HepG2 (cell line): ENCODE results near the gene GRB2. TPM values are rescaled to one million over a fixed set of nuclear protein-coding genes. Genes with fewer than 3 reads are reported as not detected.
A peak's percentile ranks its signal among the peaks of the same experiment; 100 is the strongest.

Experiments
- ARID5B ChIP-seq: IDR thresholded peaks from 2 replicates; pipeline ENCODE4 v1.4.0; 2020; ENCODE audit warnings: mild to moderate bottlenecking, missing genetic modification reagents
- CHCHD3 ChIP-seq: sonication (generic); formaldehyde crosslinking; IDR thresholded peaks from 2 replicates; pipeline ENCODE4 v1.8.0; 2022; ENCODE audit warnings: mild to moderate bottlenecking, missing genetic modification reagents, moderate library complexity
- HIC2 ChIP-seq: sonication (generic); formaldehyde crosslinking; IDR thresholded peaks from 2 replicates; pipeline ENCODE4 v1.9.0; 2022; ENCODE audit warnings: low read depth, missing genetic modification reagents
- JUN ChIP-seq: sonication (generic); formaldehyde crosslinking; IDR thresholded peaks from 2 replicates; pipeline ENCODE4 v1.4.0; 2020; ENCODE audit warnings: mild to moderate bottlenecking, missing genetic modification reagents
- KLF6 ChIP-seq: IDR thresholded peaks from 2 replicates; pipeline ENCODE4 v1.8.0; 2016; ENCODE audit warnings: missing biosample characterization, missing genetic modification reagents
- NKX3-1 ChIP-seq: sonication (generic); formaldehyde crosslinking; IDR thresholded peaks from 2 replicates; pipeline ENCODE4 v1.5.0; 2020; ENCODE audit warnings: missing genetic modification reagents
- POLR2A ChIP-seq, 2 experiments: IDR thresholded peaks; 2 replicates each; pipeline ENCODE4 v1.6.1; 2011; ENCODE audit warnings: low read depth in 2 of 2, low read length in 2 of 2, mild to moderate bottlenecking in 1 of 2, moderate library complexity in 1 of 2; ENCODE audit not compliant: insufficient read depth in 1 of 2
- RFX5 ChIP-seq: IDR thresholded peaks from 2 replicates; pipeline ENCODE4 v1.6.1; 2011; ENCODE audit warnings: low read depth, low read length, improper control_type of control experiment
- SMC3 ChIP-seq: IDR thresholded peaks from 2 replicates; pipeline ENCODE4 v1.6.1; 2011; ENCODE audit warnings: low read length, improper control_type of control experiment
- ZC3H13 ChIP-seq: sonication (generic); formaldehyde crosslinking; IDR thresholded peaks from 2 replicates; pipeline ENCODE4 v1.8.1; 2023; ENCODE audit warnings: mild to moderate bottlenecking, missing genetic modification reagents, moderate library complexity
- ZNF136 ChIP-seq: sonication (generic); formaldehyde crosslinking; IDR thresholded peaks from 2 replicates; pipeline ENCODE4 v1.8.1; 2022; ENCODE audit warnings: low read depth, mild to moderate bottlenecking, moderate library complexity, missing genetic modification reagents
- ZNF326 ChIP-seq: sonication (generic); formaldehyde crosslinking; IDR thresholded peaks from 2 replicates; pipeline ENCODE4 v1.4.0; 2020; ENCODE audit warnings: missing genetic modification reagents, borderline replicate concordance
- ZNF567 ChIP-seq: sonication (generic); formaldehyde crosslinking; IDR thresholded peaks from 2 replicates; pipeline ENCODE4 v1.8.1; 2023; ENCODE audit warnings: mild to moderate bottlenecking, missing genetic modification reagents, borderline replicate concordance
- ZNF674 ChIP-seq: sonication (generic); formaldehyde crosslinking; IDR thresholded peaks from 2 replicates; pipeline ENCODE4 v1.5.0; 2020; ENCODE audit warnings: low read depth, mild to moderate bottlenecking, missing genetic modification reagents
- ZNF839 ChIP-seq: sonication (generic); formaldehyde crosslinking; IDR thresholded peaks from 2 replicates; pipeline ENCODE4 v1.4.0; 2020; ENCODE audit warnings: missing genetic modification reagents, mild to moderate bottlenecking, borderline replicate concordance
- ZSCAN22 ChIP-seq: sonication (generic); formaldehyde crosslinking; IDR thresholded peaks from 2 replicates; pipeline ENCODE4 v1.4.0; 2020; ENCODE audit warnings: mild to moderate bottlenecking, missing genetic modification reagents
- polyA plus RNA-seq, 8 experiments: library from polyadenylated mRNA; depleted of rRNA in 3 of 8; stranded (reverse) in 7 of 8; unstranded in 1 of 8; fragments of >200 nt; fragmentation: Illumina TruSeq in 4 of 8; extraction: Trizol in 4 of 8; gene quantifications; 2 replicates each; pipeline versions ENCODE4 v1.2.1 to v1.2.3, GENCODE V29; 2011 to 2016; ENCODE audit warnings: low read depth in 4 of 8, missing spikeins in 1 of 8, mixed read lengths in 1 of 8; ENCODE audit not compliant: insufficient read depth in 1 of 8
- total RNA-seq, 5 experiments: library from RNA; depleted of rRNA; stranded (reverse); fragments of >200 nt; fragmentation: Illumina TruSeq; extraction: Trizol; gene quantifications; 2 replicates each; pipeline ENCODE4 v1.2.3, GENCODE V29; 2016; ENCODE audit warnings: low read depth in 1 of 5
- TF ChIP-seq, protein P1 (sequence below): sonication (generic); formaldehyde crosslinking; IDR thresholded peaks from 2 replicates; pipeline ENCODE4 v1.5.0; 2020; ENCODE audit warnings: missing genetic modification reagents, mild to moderate bottlenecking, borderline replicate concordance
- TF ChIP-seq, protein P2 (sequence below): sonication (generic); formaldehyde crosslinking; IDR thresholded peaks from 2 replicates; pipeline ENCODE4 v1.8.0; 2022; ENCODE audit warnings: mild to moderate bottlenecking, missing genetic modification reagents, moderate library complexity
- TF ChIP-seq, protein P3 (sequence below): sonication (generic); formaldehyde crosslinking; IDR thresholded peaks from 2 replicates; pipeline ENCODE4 v1.4.0; 2020; ENCODE audit warnings: low read depth, mild to moderate bottlenecking, missing genetic modification reagents

Gene GRB2
- total and polyA plus RNA-seq, 2 of the 13 experiments (the other 11 are each of a cell fraction or from before 2014, with no cell fraction given), result 84.6 to 92.3 TPM

DNA sequence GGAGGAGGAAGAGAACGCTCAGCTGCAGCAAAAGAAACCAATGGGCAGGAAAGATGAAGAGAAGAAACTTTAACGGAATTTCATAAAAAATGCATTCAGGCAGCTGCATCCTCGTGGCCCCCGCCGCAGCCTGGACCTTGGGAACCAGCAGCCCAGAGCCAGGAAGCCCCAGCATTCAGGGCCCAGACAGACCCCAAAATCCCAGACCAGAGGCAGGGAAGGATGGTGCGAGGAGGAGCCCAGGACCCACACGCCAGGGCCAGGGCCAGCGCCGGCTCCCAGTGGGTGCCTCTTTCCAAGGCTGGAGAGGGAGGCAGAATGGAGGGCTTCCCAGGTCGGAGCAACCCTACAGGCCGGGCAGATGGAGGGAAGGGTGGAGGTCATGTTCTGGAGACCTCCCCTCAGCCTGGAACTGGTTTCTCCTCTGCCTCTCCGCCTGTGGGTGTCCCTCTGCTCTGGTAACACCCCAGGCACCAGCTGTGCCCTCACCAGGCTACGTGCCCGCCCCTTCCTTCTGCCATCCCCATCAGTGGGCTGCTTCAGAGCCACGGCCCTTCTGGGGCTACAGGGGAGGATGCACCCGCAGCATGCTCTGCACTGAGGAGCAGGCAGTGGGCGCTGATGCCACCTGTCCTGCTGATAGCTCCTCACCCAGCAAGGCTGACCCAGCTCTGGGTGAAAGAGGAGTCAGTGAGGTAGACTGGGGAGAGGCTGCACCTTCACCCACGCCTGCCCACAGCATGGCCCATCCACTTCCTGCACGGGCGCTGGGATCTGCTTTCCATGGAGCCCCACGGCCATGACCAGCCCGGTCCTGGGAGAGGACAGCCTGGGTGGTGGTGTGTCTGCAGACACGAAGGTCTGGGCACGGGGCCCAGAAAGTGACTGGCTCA is 133.3 kb downstream of the GRB2 start (continued):
- TF ChIP-seq, protein P1, sequence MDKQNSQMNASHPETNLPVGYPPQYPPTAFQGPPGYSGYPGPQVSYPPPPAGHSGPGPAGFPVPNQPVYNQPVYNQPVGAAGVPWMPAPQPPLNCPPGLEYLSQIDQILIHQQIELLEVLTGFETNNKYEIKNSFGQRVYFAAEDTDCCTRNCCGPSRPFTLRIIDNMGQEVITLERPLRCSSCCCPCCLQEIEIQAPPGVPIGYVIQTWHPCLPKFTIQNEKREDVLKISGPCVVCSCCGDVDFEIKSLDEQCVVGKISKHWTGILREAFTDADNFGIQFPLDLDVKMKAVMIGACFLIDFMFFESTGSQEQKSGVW, result no peak
- TF ChIP-seq ZNF136 (CRISPR knock-in tag) (no peak), ZNF567 (no peak), JUN (CRISPR knock-in tag) (0 out of 2 replicates have a peak, but pooled peaks have one; percentile 29), CHCHD3 (CRISPR knock-in tag) (0 out of 2 replicates have a peak, but pooled peaks have one; percentile 29), ZC3H13 (CRISPR knock-in tag) (peak; percentile 94), ZNF674 (CRISPR knock-in tag) (no peak), ARID5B (CRISPR knock-in tag) (no peak), ZNF326 (no peak), HIC2 (CRISPR knock-in tag) (peak; percentile 46; the same call in 1 of the 2 replicates), POLR2A (IDR thresholded peaks at IDR 0.05; ENCODE audit: insufficient read depth in 1 of 2, low read depth in 2 of 2, low read length in 2 of 2) (peak in 1 of 2 experiments; percentile 62; a peak in 2 of 4 replicates), ZNF839 (CRISPR knock-in tag) (peak; percentile 11; the same call in 1 of the 2 replicates), RFX5 (no peak), ZSCAN22 (CRISPR knock-in tag) (no peak), NKX3-1 (CRISPR knock-in tag) (no peak; the same call in 1 of the 2 replicates), SMC3 (no peak), KLF6 (CRISPR knock-in tag) (no peak)
- TF ChIP-seq, protein P2, sequence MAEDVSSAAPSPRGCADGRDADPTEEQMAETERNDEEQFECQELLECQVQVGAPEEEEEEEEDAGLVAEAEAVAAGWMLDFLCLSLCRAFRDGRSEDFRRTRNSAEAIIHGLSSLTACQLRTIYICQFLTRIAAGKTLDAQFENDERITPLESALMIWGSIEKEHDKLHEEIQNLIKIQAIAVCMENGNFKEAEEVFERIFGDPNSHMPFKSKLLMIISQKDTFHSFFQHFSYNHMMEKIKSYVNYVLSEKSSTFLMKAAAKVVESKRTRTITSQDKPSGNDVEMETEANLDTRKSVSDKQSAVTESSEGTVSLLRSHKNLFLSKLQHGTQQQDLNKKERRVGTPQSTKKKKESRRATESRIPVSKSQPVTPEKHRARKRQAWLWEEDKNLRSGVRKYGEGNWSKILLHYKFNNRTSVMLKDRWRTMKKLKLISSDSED (CRISPR knock-in tag), result no peak
- TF ChIP-seq, protein P3, sequence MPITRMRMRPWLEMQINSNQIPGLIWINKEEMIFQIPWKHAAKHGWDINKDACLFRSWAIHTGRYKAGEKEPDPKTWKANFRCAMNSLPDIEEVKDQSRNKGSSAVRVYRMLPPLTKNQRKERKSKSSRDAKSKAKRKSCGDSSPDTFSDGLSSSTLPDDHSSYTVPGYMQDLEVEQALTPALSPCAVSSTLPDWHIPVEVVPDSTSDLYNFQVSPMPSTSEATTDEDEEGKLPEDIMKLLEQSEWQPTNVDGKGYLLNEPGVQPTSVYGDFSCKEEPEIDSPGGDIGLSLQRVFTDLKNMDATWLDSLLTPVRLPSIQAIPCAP (CRISPR knock-in tag), result no peak
